Measurements from ENCODE around the gene CAVIN2. TPM values are rescaled to one million over a fixed set of nuclear protein-coding genes. Genes with fewer than 3 reads are reported as not detected.
"Not testable (repeated sequence)": the region's sequence is repeated elsewhere in the genome, so short reads cannot be mapped to it uniquely, and the experiment has no call there.

CAVIN2 gene
- total and polyA plus RNA-seq, 8 donors, result 73.6 to 129 (median 104) TPM

DNA sequence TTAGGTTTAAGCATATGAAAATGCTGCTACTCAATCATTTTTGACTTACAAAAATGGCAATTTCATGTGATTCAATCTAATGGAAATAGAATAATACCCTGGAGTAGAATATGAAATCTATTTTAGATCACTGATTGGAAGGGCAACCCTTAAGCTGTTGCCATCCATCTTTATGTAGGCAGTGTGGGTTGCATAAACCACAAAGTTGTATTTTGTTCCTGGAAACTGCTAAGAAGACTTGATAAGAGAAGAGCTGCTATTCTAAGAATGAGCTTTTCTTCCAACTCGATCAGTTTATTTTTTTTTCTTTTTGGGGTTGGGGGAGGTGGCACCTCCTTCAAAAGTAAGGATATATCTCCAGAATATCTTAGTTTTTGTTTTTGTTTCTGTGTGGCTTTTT, 60.2 kb downstream of the CAVIN2 start:
- Histone ChIP-seq H3K27ac (no peak overlapping the region), H3K9me3 (no peaks in the 10 kb centered on the region)

GRCh38 chr2:191785651-191786050, 61.2 kb downstream of the CAVIN2 start:
- intact Hi-C loops (cut with DNase I); H3K9me3 ChIP-seq; H3K36me3 ChIP-seq; H3K27ac ChIP-seq; DNase-seq; ATAC-seq; H3K4me3 ChIP-seq; H3K27me3 ChIP-seq; H3K4me1 ChIP-seq: not testable (repeated sequence)

More for the DNA sequence above, 60.2 kb downstream of the CAVIN2 start:
- Histone ChIP-seq H3K4me3 (no peak overlapping the region), H3K4me1 (no peaks in the 10 kb centered on the region), H3K36me3 (no peaks in the 10 kb centered on the region), H3K27me3 (no peaks in the 10 kb centered on the region)
- TF ChIP-seq, protein P1, sequence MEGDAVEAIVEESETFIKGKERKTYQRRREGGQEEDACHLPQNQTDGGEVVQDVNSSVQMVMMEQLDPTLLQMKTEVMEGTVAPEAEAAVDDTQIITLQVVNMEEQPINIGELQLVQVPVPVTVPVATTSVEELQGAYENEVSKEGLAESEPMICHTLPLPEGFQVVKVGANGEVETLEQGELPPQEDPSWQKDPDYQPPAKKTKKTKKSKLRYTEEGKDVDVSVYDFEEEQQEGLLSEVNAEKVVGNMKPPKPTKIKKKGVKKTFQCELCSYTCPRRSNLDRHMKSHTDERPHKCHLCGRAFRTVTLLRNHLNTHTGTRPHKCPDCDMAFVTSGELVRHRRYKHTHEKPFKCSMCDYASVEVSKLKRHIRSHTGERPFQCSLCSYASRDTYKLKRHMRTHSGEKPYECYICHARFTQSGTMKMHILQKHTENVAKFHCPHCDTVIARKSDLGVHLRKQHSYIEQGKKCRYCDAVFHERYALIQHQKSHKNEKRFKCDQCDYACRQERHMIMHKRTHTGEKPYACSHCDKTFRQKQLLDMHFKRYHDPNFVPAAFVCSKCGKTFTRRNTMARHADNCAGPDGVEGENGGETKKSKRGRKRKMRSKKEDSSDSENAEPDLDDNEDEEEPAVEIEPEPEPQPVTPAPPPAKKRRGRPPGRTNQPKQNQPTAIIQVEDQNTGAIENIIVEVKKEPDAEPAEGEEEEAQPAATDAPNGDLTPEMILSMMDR (IDR thresholded peaks at IDR 0.05), result no peak
- intact Hi-C loops (cut with DNase I), result no loop called here
- DNase-seq, result no peak
- no peak for ATAC-seq

Other genes starting within 250 kb of the CAVIN2 start
- 100 to 1,000 TPM in 1 of 2 donors, 10 to 100 TPM in 1; 41.4 to 122 TPM for gene NABP1, start 169.0 kb downstream of the CAVIN2 start, total RNA-seq
- 10 to 100 TPM; 12.2 to 23.0 (median 16.0) TPM for gene NABP1, start 169.0 kb downstream of the CAVIN2 start, polyA plus RNA-seq (ENCODE audit: insufficient read length in 6 of 6)

Measured in left lung (tissue), 10 donors.